D721Med (cell line): ENCODE results near the gene MYH1.

Experiments used
- DNase-seq: peaks from one replicate; pipeline ENCODE4 v3.0.0; 2011; ENCODE audit warnings: low spot score; ENCODE audit not compliant: insufficient read length
- FAIRE-seq: peaks from 2 replicates; lab custom pipeline; 2011; peaks lifted over from hg19 to GRCh38; lab: Jason Lieb, UNC
- CTCF ChIP-seq: IDR thresholded peaks from 2 replicates; pipeline ENCODE4 v1.5.1; 2012; ENCODE audit warnings: mild to moderate bottlenecking, control low read depth; ENCODE audit not compliant: insufficient read depth; ENCODE audit errors: missing control alignments

The MYH1 gene

GRCh38 chr17:10482252-10482651 lies 36.1 kb downstream of the MYH1 start:
- DNase-seq (no peak), FAIRE-seq (no peak)
- no peak for TF ChIP-seq CTCF

GRCh38 chr17:10477701-10478100 lies 40.6 kb downstream of the MYH1 start:
- DNase-seq (no peak), FAIRE-seq (no peak)
- no peak for TF ChIP-seq CTCF

- no peak for TF ChIP-seq CTCF
- FAIRE-seq (no peak), DNase-seq (no peak)
These were observed 43.8 kb downstream of the MYH1 start for GRCh38 chr17:10474536-10474935.

- no peak for DNase-seq
- FAIRE-seq: no peak
- TF ChIP-seq CTCF: no peak
These were observed 46.5 kb downstream of the MYH1 start for GRCh38 chr17:10471858-10472257.

GRCh38 chr17:10469459-10469858 lies 48.9 kb downstream of the MYH1 start, which contains the start of gene MYH4:
Gene MYH4, minus strand, starts transcription at chr17:10469559. Its CDS starts 2,814 bp downstream, at chr17:10466745.
- no peak for TF ChIP-seq CTCF
- no peak for FAIRE-seq
- no peak for DNase-seq

- FAIRE-seq: no peak
- no peak for DNase-seq
- no peak for TF ChIP-seq CTCF
These were observed 54.9 kb downstream of the MYH1 start for GRCh38 chr17:10463402-10463801.

GRCh38 chr17:10460062-10460461 lies 58.3 kb downstream of the MYH1 start:
- DNase-seq (no peak), FAIRE-seq (no peak)
- no peak for TF ChIP-seq CTCF
